HFFc6 (cell line): ENCODE results near the gene FADD. TPM values are rescaled to one million over a fixed set of nuclear protein-coding genes. Genes with fewer than 3 reads are reported as not detected.

Source experiments
- DNase-seq: peaks from one replicate; pipeline ENCODE4 v3.0.0-alpha.2; 2018
- H3K27ac Mint-ChIP-seq: 2 replicates; pipeline ENCODE4 v1.8.0; 2020; ENCODE audit warnings: mild to moderate bottlenecking, mixed read lengths
- H3K27me3 Mint-ChIP-seq: 2 replicates; pipeline ENCODE4 v1.8.0; 2021; ENCODE audit warnings: mild to moderate bottlenecking, moderate library complexity, mixed read lengths; ENCODE audit not compliant: insufficient read depth
- H3K36me3 Mint-ChIP-seq: 2 replicates; pipeline ENCODE4 v1.8.0; 2021; ENCODE audit warnings: low read depth, mixed read lengths
- H3K4me1 Mint-ChIP-seq: 2 replicates; pipeline ENCODE4 v1.8.0; 2020; ENCODE audit warnings: low read depth, mixed read lengths
- H3K4me3 Mint-ChIP-seq: 2 replicates; pipeline ENCODE4 v1.8.0; 2020; ENCODE audit warnings: mild to moderate bottlenecking, moderate library complexity, mixed read lengths
- H3K9me3 Mint-ChIP-seq: 2 replicates; pipeline ENCODE4 v1.8.0; 2020; ENCODE audit warnings: mild to moderate bottlenecking, mixed read lengths
- total RNA-seq, 6 experiments: library from RNA; stranded (reverse); fragmentation: NEBNext Ultra II Directional; extraction: Animal tissue kit (Norgen Biotek cat#: 25700); gene quantifications; 2 replicates in 1 of 6; 3 replicates in 5 of 6; pipeline ENCODE4 v1.2.3, GENCODE V29; 2021
- TF ChIP-seq, protein P1 (sequence below): fragments of 200-600 bp; sonication (generic); IDR thresholded peaks from 2 replicates; pipeline ENCODE4 v1.5.0; 2021; ENCODE audit warnings: antibody characterized with exemption, mild to moderate bottlenecking

FADD gene
- total RNA-seq, 6 experiments from 2014 or later = 25.8 to 32.2 (median 28.1) TPM

DNA sequence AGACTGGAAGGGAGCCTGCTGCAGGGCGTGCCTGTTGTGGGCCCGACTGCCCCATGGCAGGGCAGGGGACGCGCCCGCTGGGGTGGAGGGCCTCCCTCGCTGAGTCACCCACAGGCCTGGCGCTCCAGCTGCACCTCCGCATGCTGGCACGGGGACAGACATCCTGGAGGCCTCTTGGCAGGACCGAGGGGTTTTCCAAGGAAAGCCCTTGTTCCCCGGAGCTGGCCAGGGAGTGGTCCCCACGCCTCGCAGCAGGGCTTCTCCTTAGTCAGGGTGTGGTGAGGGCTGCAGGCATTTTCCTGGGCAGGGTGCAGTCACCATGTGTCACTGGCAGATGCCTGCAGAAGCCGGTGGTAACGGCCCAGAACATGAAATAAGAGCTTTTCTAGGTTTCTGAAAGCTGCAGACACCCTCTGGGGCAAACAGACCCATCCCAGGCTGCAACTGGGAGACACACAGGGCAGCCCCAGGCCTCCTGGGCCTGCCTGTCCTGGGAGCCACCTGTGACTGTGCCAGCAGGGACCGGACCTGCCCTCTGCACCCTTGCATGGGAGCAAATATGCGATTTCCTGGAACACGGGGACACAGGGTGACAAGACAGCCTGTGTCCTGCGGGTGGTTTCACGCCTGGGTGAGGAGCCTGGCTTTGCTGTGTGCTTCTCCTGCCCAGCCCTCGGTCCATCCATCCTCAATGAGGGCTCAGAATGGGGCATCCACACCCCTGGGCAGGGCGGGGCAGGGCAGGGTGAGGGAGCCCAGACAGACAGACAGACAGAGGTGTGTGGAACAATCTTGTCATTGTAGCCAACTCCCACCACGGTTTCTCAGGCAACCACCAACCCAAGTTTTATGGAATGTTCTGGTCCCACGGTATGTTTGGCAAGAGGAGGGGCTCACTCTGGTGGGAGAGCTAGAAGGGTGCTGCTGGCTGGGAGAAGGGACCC is 43.2 kb upstream of the FADD start:
- no peak for DNase-seq
- Mint-ChIP-seq H3K27ac (no peak overlapping the region), H3K4me3 (no peak overlapping the region), H3K27me3 (peaks cover 24% of the 10 kb centered on the region), H3K36me3 (no peaks in the 10 kb centered on the region), H3K4me1 (no peaks in the 10 kb centered on the region), H3K9me3 (no peaks in the 10 kb centered on the region)
- TF ChIP-seq, protein P1, sequence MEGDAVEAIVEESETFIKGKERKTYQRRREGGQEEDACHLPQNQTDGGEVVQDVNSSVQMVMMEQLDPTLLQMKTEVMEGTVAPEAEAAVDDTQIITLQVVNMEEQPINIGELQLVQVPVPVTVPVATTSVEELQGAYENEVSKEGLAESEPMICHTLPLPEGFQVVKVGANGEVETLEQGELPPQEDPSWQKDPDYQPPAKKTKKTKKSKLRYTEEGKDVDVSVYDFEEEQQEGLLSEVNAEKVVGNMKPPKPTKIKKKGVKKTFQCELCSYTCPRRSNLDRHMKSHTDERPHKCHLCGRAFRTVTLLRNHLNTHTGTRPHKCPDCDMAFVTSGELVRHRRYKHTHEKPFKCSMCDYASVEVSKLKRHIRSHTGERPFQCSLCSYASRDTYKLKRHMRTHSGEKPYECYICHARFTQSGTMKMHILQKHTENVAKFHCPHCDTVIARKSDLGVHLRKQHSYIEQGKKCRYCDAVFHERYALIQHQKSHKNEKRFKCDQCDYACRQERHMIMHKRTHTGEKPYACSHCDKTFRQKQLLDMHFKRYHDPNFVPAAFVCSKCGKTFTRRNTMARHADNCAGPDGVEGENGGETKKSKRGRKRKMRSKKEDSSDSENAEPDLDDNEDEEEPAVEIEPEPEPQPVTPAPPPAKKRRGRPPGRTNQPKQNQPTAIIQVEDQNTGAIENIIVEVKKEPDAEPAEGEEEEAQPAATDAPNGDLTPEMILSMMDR = no peak

DNA sequence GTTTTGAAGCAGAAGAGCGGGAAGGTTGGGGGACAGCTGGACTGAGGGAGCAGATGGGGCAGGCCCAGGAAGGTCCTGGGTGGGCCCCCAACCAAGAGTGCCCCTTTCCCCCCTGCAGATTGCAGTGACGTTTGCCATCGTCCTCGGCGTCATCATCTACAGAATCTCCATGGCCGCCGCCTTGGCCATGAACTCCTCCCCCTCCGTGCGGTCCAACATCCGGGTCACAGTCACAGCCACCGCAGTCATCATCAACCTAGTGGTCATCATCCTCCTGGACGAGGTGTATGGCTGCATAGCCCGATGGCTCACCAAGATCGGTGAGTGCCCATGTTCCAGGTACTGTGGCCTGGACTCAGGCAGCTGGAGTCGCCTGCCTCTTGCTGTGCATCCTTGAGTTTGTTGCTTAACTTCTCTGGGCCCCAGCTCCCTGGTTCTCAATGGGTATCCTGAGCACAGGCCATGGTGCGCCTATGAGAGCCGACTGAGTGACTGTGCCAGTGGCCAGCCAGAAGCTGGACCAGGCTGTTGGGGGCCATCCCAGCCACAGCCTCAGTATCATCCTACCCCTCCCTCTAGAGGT is 42.0 kb upstream of the FADD start:
- no peak overlapping the region for H3K27ac Mint-ChIP-seq
- H3K4me1 Mint-ChIP-seq = no peaks in the 10 kb centered on the region
- DNase-seq = no peak
- peaks cover 33% of the 10 kb centered on the region for H3K27me3 Mint-ChIP-seq
- H3K36me3 Mint-ChIP-seq = no peaks in the 10 kb centered on the region
- H3K9me3 Mint-ChIP-seq = no peaks in the 10 kb centered on the region
- TF ChIP-seq, protein P1 = no peak
- H3K4me3 Mint-ChIP-seq = no peak overlapping the region

DNA sequence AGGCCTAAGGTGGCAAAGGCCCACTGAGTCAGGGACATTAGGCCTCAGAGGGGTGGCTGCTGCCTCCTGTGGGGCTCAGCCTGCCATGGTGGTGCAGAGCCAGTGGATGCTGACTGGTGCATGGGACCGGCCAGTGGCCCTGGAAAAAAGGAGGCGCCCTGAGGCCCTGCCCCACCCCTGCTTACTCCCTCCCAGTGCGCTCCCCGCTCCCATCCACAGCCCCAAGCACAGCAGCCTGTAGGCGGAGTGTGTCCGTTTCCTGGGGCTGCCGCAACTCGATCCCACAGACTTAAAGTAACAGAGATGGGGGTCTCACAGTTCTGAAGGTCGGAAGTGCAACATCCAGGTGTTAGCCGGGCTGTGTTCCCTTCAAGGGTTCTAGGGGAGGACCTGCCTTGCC is 38.4 kb upstream of the FADD start:
- no peak overlapping the region for H3K4me3 Mint-ChIP-seq
- TF ChIP-seq, protein P1 = no peak
- no peaks in the 10 kb centered on the region for H3K9me3 Mint-ChIP-seq
- no peak overlapping the region for H3K27ac Mint-ChIP-seq
- H3K4me1 Mint-ChIP-seq = no peaks in the 10 kb centered on the region
- H3K27me3 Mint-ChIP-seq = peaks cover 51% of the 10 kb centered on the region
- no peak for DNase-seq
- no peaks in the 10 kb centered on the region for H3K36me3 Mint-ChIP-seq

- Mint-ChIP-seq H3K27me3 (peaks cover 58% of the 10 kb centered on the region), H3K36me3 (no peaks in the 10 kb centered on the region), H3K4me1 (no peaks in the 10 kb centered on the region), H3K27ac (no peak overlapping the region), H3K9me3 (no peaks in the 10 kb centered on the region), H3K4me3 (no peak overlapping the region)
- TF ChIP-seq, protein P1 = no peak
- no peak for DNase-seq
Measured at GRCh38 chr11:70167120-70167519, 36.0 kb upstream of the FADD start.

DNA sequence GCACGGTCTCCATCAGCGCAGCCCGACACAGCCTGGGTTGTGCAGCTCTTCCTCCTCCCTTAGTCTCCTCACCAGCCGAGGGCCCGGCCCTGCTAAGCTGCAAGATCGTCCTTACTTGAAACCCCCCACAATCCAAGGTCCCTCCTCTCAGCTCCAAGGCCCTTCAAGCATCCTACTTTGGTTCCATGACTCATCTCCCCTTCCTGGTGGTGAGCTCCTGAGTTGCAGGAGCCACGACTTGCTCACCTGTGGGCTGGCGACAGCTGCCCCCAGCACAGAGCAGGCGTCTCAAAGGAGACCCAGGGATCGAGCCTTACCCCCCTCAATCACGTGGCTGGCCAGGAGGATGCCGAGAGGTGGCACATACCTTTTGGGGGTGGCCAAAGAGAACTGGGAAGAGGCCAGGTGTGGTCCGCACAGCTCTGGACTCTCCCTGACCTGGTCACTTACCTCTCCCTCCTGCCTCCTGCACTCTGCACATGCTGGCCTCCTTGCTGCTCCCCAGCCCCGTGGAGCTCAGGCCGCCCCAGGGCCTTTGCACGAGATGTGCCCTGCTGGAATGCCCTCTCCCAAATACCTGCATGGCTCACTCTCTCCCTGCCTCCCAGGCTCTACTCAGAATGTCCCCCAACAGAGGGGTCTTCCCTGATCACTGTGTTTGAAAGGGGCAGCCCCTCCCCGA is 35.2 kb upstream of the FADD start:
- Mint-ChIP-seq H3K27ac (no peak overlapping the region), H3K27me3 (peaks cover 58% of the 10 kb centered on the region), H3K4me3 (no peak overlapping the region), H3K36me3 (no peaks in the 10 kb centered on the region), H3K9me3 (no peaks in the 10 kb centered on the region), H3K4me1 (no peaks in the 10 kb centered on the region)
- DNase-seq = no peak
- TF ChIP-seq, protein P1 = no peak; the same call in 1 of the 2 replicates
